K562 (cell line): ENCODE data around the gene CLEC19A.

Experiments
- ADNP ChIP-seq: fragments of 200-800 bp; sonication (Bioruptor generic); IDR thresholded peaks from 2 replicates; pipeline ENCODE4 v1.6.1; 2016; ENCODE audit warnings: missing genetic modification characterization, missing compliant biosample characterization
- CBX2 ChIP-seq: fragments of 200-600 bp; sonication (generic); IDR thresholded peaks from one replicate; pipeline ENCODE4 v1.6.1; 2012; ENCODE audit warnings: mild to moderate bottlenecking, low read length, inconsistent platforms; ENCODE audit not compliant: insufficient read depth, poor library complexity, severe bottlenecking
- CTCF ChIP-seq, 3 experiments: IDR thresholded peaks in 2 of 3; conservative IDR thresholded peaks in 1 of 3; 2 replicates each; pipeline ENCODE4 v1.5.1; 2011 to 2012; ENCODE audit warnings: low read length in 3 of 3, mild to moderate bottlenecking in 3 of 3, control low read depth in 2 of 3, improper control_type of control experiment in 1 of 3, inconsistent platforms in 1 of 3, low read depth in 1 of 3, mixed read lengths in 1 of 3, moderate library complexity in 1 of 3; ENCODE audit not compliant: insufficient read depth in 2 of 3
- ERF ChIP-seq: fragments of 450-650 bp; formaldehyde crosslinking; IDR thresholded peaks from 2 replicates; pipeline ENCODE4 v1.4.0; 2020; ENCODE audit warnings: mild to moderate bottlenecking, mixed read lengths
- HCFC1 ChIP-seq: IDR thresholded peaks from 2 replicates; pipeline ENCODE4 v1.6.1; 2012; ENCODE audit warnings: low read depth, low read length, improper control_type of control experiment
- KLF1 ChIP-seq: fragments of 450-650 bp; IDR thresholded peaks from 2 replicates; pipeline ENCODE4 v1.6.1; 2016; ENCODE audit warnings: missing genetic modification characterization, missing compliant biosample characterization
- NR1H2 ChIP-seq: sonication (generic); formaldehyde crosslinking; IDR thresholded peaks from 2 replicates; pipeline ENCODE4 v1.4.0; 2020; ENCODE audit warnings: mild to moderate bottlenecking, missing genetic modification reagents
- TBP ChIP-seq: optimal IDR thresholded peaks from 2 replicates; pipeline ENCODE3; 2011; ENCODE audit warnings: low read depth, low read length, improper control_type of control experiment
- ZNF274 ChIP-seq: IDR thresholded peaks from 2 replicates; pipeline ENCODE4 v1.6.1; 2011; ENCODE audit warnings: low read depth, mild to moderate bottlenecking, low read length, moderate library complexity, borderline replicate concordance

DNA sequence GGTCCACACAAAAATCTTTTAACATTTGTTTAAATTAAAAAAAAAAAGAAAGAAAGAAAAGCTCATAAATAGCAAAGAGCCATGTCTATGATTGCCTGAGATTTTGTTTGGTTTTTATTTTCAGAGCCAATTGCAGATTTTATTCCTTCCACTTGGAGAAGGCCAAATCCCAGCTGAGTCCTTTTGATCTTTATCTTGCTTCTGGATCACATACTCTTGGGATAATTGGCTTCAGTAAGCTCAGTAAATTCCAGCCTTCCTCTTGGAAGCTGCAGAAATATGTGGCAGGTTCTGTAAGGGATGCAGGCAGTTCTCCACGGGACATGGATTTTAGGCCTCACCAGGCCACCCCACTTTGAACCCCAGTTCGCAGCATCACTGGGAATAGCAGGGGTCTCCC is 68.8 kb downstream of the CLEC19A start:
- TF ChIP-seq ERF (CRISPR knock-in tag) (no peak), NR1H2 (no peak), TBP (no peak), CTCF (IDR thresholded peaks at IDR 0.05 in 2 of 3, conservative IDR thresholded peaks at IDR 0.05 in 1 of 3; ENCODE audit: insufficient read depth in 2 of 3, low read depth in 1 of 3, low read length in 3 of 3) (no peak), ZNF274 (no peak), CBX2 (no peak), ADNP (tag) (no peak), HCFC1 (no peak), KLF1 (no peak)
